Esophagus squamous epithelium (tissue), 4 donors: ENCODE measurements around the gene TPPP.

Experiments used
- POLR2A ChIP-seq, 4 donors: fragments of 450-650 bp; IDR thresholded peaks; one replicate each; pipeline ENCODE4 v1.6.1; 2017; ENCODE audit warnings: antibody characterized with exemption in 4 of 4, mild to moderate bottlenecking in 4 of 4, moderate library complexity in 3 of 4
- TF ChIP-seq, protein P1 (sequence below), 6 experiments: fragments of 450-650 bp in 4 of 6; fragments of 200-600 bp in 2 of 6; sonication (generic) in 2 of 6; IDR thresholded peaks; one replicate each; pipeline ENCODE4 v1.5.1; 2016 to 2019; ENCODE audit warnings: antibody characterized with exemption in 6 of 6, mild to moderate bottlenecking in 4 of 6, moderate library complexity in 4 of 6

DNA sequence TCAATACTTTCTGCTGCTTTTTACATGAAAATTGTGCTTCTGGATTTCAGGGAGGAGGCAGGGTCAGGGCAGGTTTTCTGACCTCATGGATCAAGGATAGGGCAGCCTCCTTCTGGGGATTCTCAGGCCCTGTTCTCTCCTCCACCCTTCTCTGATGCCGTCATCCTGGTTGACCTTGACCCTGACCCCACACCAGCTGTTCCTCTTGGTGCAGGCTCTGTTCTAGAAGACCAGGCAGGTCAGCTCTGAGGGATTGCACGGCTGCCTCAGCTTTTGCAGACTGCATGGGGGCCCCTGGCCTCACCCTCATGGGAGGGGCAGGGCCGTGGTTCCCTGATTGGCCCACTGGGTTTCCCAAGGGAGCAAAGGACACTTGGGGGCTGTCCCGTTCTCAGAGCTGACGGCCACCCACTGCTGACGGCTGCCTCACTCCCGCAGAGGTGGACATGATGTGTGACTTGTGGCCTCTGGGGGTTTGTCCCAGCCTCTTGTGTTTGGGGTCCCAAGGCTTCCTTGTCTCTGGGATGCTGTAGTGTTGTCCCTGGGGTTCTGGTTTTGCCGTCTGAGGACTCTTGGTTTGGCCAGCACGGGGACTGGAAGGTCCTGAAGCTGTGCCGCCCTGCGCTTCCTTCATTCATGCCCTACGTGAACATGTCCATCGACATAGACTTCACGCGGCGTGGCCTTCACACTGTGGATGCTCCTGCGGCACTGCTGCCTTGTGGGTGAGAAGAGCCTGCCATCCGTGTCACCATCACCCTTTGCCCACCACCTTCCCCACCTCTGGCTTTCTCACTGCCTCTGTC, 46.6 kb downstream of the TPPP start:
- TF ChIP-seq, protein P1, sequence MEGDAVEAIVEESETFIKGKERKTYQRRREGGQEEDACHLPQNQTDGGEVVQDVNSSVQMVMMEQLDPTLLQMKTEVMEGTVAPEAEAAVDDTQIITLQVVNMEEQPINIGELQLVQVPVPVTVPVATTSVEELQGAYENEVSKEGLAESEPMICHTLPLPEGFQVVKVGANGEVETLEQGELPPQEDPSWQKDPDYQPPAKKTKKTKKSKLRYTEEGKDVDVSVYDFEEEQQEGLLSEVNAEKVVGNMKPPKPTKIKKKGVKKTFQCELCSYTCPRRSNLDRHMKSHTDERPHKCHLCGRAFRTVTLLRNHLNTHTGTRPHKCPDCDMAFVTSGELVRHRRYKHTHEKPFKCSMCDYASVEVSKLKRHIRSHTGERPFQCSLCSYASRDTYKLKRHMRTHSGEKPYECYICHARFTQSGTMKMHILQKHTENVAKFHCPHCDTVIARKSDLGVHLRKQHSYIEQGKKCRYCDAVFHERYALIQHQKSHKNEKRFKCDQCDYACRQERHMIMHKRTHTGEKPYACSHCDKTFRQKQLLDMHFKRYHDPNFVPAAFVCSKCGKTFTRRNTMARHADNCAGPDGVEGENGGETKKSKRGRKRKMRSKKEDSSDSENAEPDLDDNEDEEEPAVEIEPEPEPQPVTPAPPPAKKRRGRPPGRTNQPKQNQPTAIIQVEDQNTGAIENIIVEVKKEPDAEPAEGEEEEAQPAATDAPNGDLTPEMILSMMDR (IDR thresholded peaks at IDR 0.05): no peak
- TF ChIP-seq POLR2A (IDR thresholded peaks at IDR 0.05): no peak
